HG03135 (cell line): ENCODE measurements around the gene DIS3L2.
"Not testable (repeated sequence)": the region's sequence is repeated elsewhere in the genome, so short reads cannot be mapped to it uniquely, and the experiment has no call there.

Experiments
- ATAC-seq: cut with Tn5 transposase; IDR thresholded peaks from one replicate; pipeline ENCODE4 v1.9.1; 2021; ENCODE audit warnings: mild to moderate bottlenecking, moderate library complexity; ENCODE audit not compliant: unreplicated experiment

The DIS3L2 gene

DNA sequence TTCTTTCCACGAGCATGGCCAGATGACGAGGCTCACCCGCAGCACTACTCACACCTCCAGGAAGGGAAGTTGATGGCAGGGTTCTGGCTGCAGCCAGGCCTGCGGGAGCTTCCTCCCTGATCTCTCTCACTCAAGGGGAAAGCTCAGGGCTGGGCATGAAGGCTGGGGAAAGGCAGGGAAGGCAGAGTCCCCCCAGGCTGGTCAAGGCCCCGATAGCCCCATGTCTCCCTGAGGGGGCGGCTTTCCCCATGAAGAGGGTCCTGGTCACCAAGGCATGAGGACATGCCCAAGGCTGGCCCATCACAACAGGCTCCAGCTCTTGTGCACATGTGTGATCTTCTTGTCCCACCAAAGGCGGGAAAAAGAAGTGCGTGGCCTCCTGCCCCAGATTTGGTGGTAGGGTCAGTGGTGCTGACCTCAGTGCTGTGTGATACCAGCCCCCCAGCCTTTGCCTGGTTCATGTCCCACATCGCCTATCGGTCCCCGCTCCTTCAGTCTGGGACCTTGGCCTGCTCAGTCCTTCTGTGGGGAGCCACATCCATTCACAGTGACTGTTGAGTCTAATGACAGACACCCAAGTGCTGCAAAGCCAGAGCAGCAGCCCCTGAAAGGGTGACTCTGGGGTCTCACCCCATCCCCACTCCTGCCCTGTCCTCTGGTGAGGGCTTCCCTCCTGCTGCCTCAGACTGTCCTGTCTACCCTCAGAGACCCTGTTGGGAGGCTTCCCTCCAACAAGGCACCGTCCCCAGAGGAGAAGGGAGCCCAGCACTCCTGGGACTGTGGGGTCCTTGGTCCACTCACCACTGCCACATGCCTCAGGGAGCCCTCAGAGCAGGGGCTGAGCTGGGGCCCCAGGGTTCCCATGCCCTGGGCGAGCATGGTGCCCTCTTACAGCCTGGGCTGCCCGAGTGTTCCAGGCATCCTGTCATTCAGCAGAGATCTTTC is 367.3 kb downstream of the DIS3L2 start:
- ATAC-seq = no peak

DNA sequence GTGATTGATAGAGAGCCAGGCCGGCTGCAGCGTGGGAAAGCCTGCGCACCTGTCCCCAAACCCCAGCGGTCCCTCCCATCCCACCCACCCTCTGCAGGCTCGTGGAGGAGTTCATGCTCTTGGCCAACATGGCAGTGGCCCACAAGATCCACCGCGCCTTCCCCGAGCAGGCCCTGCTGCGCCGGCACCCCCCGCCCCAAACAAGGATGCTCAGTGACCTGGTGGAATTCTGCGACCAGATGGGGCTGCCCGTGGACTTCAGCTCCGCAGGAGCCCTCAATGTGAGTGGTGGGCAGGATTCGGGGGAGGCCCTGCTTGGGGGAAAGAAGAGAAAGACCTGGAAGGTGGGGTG is 368.2 kb downstream of the DIS3L2 start:
- no peak for ATAC-seq

DNA sequence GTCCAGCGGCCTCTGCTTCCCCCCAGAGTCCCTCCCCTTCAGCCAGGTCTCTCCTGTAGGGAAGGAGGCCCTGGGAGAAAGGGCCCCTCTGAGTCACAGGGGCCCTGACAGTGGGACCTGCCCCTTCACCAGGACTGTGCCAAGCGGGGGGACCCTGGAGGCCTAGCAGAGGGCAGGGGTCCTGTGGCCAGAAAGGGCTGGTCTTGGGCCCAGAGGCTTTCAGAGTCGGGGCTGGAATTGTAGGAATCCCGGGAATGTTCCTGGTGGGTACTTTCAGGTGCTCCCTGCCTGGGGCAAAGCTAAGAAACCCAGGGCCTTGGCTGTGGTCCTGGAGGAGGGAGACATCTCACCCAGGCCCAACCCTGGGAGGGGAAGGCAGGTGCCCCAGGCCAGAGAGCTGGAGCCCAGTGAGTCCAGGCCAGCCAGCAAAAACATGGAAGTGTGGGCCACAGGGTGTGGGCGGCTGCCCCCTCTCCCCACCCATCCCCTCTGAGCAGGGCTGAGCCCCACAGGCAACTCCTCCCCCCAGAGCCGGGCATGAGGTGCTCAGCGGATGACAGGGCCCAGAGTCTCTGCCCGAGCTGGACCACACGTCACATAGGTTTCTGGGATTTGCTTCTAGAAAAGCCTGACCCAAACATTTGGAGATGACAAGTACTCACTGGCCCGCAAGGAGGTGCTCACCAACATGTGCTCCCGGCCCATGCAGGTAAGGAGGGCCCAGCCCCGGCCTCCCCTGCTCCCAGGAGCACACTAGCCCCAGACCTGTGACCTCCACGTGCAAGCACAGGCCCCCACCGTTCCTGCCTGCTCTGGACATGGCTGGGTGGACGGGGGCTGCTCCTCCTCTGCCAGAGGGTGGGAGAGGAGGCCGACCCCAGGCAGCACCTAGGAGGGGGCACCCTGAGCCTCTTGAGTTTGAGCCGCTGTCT is 368.8 kb downstream of the DIS3L2 start:
- no peak for ATAC-seq

- not testable (repeated sequence) for ATAC-seq
These were observed 369.5 kb downstream of the DIS3L2 start for GRCh38 chr2:232331061-232331460.

DNA sequence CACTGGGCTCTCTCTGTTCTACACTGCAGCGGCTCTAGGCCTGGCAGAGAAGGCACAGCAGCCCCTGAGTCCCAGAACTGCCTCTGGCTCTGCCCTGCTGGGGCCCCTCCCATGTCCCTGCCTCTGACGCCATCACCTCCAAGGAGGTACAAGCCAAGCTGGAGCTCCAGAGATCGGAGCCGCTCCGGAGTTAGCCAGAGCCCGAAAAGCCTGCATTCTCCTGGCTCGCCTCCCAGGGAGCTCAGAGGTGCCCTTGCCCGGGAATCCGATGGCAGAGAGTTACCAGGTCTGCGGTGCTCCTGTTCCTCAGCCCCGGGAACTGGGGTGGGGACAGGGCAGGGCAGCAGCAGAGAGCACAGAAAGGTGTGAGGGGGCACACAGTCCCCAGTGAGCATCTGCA is 370.1 kb downstream of the DIS3L2 start:
- not testable (repeated sequence) for ATAC-seq

GRCh38 chr2:232332244-232332939 is 370.9 kb downstream of the DIS3L2 start:
- not testable (repeated sequence) for ATAC-seq

DNA sequence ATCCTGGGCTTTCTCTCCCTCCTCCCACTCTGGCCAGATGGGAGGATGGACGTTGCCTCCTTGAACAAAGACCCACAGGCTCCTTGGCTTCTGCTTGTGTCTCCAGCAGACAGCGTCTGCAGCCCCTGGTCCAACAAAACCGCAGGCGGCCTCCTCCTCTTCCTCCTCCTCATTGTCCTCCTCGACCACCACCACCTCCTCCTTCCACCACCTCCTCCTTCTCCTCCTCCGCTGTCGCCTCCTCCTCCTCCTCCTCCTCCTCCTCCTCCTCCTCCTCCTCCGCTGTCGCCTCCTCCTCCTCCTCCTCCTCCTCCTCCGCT is 371.4 kb downstream of the DIS3L2 start:
- ATAC-seq = no peak

- ATAC-seq = no peak
These were observed 372.0 kb downstream of the DIS3L2 start for GRCh38 chr2:232333361-232334135.

GRCh38 chr2:232334136-232334884 is 372.8 kb downstream of the DIS3L2 start:
- ATAC-seq = not testable (repeated sequence)

GRCh38 chr2:232334885-232335205 is 373.3 kb downstream of the DIS3L2 start:
- not testable (repeated sequence) for ATAC-seq

DNA sequence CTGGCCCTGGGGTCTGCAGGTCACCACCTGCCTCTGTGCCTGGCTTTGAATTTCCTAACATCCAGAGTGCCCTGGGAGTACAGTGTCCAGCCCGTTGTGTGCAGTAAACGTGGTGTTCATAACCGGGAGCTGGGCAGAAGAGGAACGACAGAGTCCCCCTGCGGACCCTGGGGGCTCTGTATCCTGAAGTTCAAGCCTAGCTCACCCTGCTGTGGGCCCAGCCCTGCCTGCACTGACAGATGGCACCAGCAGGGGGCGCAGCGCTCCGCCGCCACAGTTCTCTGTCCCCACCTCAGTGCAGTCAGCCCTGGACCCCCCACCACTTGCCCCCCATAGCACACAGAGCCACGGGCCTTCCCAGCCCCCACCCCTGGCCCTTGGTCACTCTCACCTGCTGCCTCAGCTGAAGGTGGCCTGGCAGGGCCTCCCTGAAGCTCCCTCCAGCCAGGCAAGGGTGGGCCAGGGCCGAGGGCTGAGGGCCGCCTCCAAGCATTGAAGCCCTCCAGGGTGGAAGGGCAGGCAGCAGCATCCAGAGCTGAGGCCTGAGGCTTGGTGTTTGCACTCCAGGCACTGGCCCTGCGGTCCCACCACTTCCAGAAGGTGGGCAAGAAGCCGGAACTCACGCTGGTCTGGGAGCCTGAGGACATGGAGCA is 373.8 kb downstream of the DIS3L2 start:
- ATAC-seq = not testable (repeated sequence)

DNA sequence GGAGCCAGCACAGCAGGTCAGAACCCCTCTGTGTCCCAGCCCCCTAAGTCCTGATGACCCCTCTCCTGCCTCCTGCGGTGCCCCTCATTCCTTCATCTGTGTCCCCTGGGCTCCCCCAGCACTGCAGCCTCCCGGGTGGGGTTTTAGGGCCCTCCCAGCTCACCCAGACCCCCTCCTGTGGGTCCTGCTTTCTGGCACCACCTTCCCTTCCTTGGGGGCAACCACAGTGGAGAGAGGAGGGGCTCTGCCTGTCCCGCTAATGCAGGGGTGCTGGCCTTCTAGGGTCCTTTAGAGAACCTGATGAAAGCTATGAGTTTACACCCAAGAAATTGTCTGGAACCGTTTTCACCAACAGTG is 374.3 kb downstream of the DIS3L2 start:
- no peak for ATAC-seq

DNA sequence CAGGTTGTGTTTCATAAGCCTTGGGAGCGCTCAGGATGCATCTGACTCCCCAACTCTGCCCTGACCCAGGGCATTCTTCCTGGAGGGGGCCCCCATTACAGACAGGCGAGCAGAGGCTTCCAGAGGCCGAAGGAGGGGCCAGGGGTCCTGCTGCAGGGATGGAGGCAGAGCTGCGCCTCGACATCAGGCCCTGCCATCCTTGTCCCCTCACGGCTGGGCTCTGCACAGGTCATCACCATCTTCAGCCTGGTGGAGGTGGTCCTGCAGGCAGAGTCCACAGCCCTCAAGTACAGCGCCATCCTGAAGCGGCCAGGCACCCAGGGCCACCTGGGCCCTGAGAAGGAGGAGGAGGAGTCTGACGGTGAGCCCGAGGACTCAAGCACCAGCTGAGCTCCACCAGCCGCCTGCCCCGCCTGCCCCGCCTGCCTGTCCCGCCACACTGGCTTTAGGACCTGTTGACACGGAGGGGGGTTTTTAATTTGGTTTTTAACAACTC is 374.8 kb downstream of the DIS3L2 start:
- ATAC-seq = no peak

DNA sequence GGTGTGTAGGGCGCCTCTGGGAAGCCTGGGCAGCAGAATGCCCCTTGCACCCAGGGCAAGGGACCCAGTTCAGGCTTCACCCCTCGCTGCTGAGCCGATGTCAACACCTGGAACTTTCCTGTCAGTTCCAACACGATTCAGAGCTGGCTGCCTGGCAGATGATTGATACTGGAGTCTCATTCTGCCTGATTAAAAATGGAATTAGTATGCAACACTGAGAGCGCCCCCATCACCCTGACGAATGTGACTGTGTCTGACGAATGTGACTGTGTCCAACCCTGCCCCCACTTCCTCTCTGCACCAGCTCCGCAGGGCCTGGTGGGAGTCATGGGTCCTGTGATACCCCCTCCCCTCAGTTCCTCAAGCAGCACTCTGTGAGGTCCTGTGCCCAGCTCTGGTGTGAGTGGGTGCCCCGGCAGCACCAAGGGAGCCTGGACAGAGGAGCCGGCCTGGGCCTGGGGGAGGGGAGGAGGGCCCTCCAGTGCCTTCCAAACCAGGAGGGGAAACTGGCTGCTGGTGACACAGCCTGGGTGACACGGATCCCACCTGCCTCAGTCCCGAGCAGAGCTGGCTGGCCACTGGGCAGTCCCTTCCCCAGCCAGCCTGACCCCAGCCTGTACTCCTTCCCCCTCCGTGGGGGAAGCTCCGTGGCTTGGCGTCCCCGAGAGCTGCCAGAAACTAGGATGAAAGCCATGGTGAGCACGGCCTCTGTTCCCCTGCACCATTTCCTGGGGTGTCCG is 375.6 kb downstream of the DIS3L2 start:
- no peak for ATAC-seq

- not testable (repeated sequence) for ATAC-seq
These were observed 376.7 kb downstream of the DIS3L2 start for GRCh38 chr2:232338094-232338758.

DNA sequence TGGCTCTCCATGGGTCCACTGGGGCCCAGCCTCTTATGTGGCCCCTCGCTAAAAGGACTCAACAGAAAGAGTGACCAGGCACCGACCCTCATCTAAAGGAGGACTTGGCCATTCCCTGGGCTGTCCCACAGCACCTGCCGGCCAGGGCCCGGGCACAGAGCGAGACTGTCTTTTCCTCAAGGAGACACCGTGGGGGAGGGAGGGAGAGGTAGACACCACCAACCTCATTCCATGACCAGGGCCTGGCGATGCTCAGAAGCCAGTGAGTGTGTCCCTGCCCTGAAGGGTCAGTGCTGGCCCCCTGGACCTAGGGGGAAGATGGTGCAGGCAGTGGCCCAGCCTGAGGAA is 377.2 kb downstream of the DIS3L2 start:
- no peak for ATAC-seq

DNA sequence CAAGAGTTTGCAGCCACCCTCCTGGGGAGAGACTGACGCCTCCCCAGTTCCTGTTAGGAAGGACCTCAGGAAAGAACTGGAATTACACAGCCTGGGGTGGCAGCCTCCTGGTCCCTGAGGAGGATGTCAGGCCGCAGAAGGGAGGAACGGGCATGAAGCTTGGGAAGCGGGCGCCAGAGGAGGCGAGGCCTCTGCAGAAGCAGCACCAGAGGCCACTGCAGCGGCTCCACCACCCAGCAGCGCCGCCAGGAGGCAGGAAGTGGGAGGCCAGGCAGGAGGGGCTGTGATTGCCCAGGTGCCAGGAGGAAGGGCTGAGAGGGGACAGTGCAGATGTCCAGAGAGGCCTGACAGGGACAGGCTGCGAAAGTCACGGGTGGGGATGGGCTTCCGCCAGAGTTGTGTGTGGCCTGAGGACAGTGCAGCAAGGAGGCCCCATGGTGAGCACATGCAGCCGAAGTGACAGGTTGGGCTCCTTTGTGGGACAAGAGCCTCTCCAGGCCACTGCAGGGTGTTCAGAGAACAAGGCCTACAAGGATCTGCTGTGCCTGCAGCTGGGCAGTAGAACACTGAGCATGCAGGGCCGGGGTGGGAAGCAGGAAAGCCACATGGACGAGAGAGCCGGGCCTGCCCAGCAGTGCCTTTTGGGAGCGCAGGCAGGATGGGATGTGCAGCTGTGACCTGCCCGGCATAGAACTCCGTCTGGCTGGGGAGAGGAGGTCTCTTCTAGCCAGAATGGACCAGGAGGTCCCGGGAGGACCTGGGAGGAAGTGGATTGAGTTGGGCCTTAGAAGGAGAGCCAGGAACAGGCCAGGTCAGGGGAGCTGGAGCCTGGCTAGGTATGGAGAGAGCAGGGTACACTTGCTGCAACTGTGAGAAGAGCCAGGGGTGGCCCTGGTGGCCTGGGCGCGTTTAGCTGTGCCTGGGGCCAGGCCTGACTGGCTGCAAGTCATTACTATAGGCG is 377.9 kb downstream of the DIS3L2 start:
- no peak for ATAC-seq
